Natural killer cell (primary cell): ENCODE results near the gene AP1M2. TPM values are rescaled to one million over a fixed set of nuclear protein-coding genes. Genes with fewer than 3 reads are reported as not detected.

Experiments used
- ATAC-seq, 3 donors: fragments of 150-1000 bp in 2 of 3; fragments of 200-7000 bp in 1 of 3; cut with Tn5 transposase; 1 replicate in 1 of 3; 2 replicates in 2 of 3; pipeline ENCODE4 v1.10.0; 2021; ENCODE audit warnings: mild to moderate bottlenecking in 2 of 3, moderate library complexity in 2 of 3
- DNase-seq, 2 donors: peaks; one replicate each; pipeline versions ENCODE4 v3.0.0 to v3.0.0-alpha.2; 2013 to 2021; ENCODE audit warnings: mixed read lengths in 1 of 2
- H3K27ac ChIP-seq: one replicate; pipeline ENCODE4 v1.5.1; 2013; ENCODE audit warnings: mild to moderate bottlenecking, low read length
- H3K27me3 ChIP-seq: one replicate; pipeline ENCODE4 v1.6.1; 2013; ENCODE audit warnings: low read length; ENCODE audit not compliant: control insufficient read depth, insufficient read depth
- H3K36me3 ChIP-seq: one replicate; pipeline ENCODE4 v1.6.1; 2013; ENCODE audit warnings: low read length; ENCODE audit not compliant: control insufficient read depth, insufficient read depth
- H3K4me1 ChIP-seq: one replicate; pipeline ENCODE4 v1.6.1; 2013; ENCODE audit warnings: low read length; ENCODE audit not compliant: control insufficient read depth, insufficient read depth
- H3K4me3 ChIP-seq: one replicate; pipeline ENCODE4 v1.5.1; 2013; ENCODE audit warnings: low read length
- H3K9me3 ChIP-seq: one replicate; pipeline ENCODE4 v1.6.1; 2013; ENCODE audit warnings: low read length; ENCODE audit not compliant: control insufficient read depth, insufficient read depth
- H3K27ac Mint-ChIP-seq, 2 donors: one replicate each; pipeline ENCODE4 v1.8.0; 2022; ENCODE audit warnings: mild to moderate bottlenecking in 2 of 2, mixed read lengths in 2 of 2, moderate library complexity in 1 of 2
- H3K27me3 Mint-ChIP-seq, 2 donors: one replicate each; pipeline ENCODE4 v1.8.0; 2022; ENCODE audit warnings: low read depth in 2 of 2, mixed read lengths in 2 of 2
- H3K36me3 Mint-ChIP-seq: one replicate; pipeline ENCODE4 v1.8.0; 2022; ENCODE audit warnings: mixed read lengths
- H3K4me1 Mint-ChIP-seq, 2 donors: one replicate each; pipeline ENCODE4 v1.8.0; 2022; ENCODE audit warnings: mixed read lengths in 2 of 2
- H3K4me3 Mint-ChIP-seq: one replicate; pipeline ENCODE4 v1.8.0; 2022; ENCODE audit warnings: mild to moderate bottlenecking, moderate library complexity, mixed read lengths
- H3K9me3 Mint-ChIP-seq, 2 donors: one replicate each; pipeline ENCODE4 v1.8.0; 2022; ENCODE audit warnings: mixed read lengths in 2 of 2
- WGBS: methylation state at CpG from one replicate; pipeline ENCODE4 v1.1.7; 2013; ENCODE audit warnings: missing lambda C conversion rate; ENCODE audit not compliant: insufficient coverage; 5-methylcytosine and 5-hydroxymethylcytosine counted together
- intact Hi-C: fragments of 100-400 bp; cut with micrococcal nuclease; formaldehyde crosslinking; loops from one replicate; pipeline ENCODE4 v1.14.2; 2022
- total RNA-seq, 4 donors: library from RNA; stranded (reverse); fragments of 120-200 nt in 1 of 4; gene quantifications; one replicate each; pipeline versions ENCODE4 v1.2.3 to v1.2.4, GENCODE V29; 2013 to 2022
- TF ChIP-seq, protein P1 (sequence below): fragments of 200-600 bp; IDR thresholded peaks from one replicate; pipeline ENCODE4 v1.8.0; 2022; ENCODE audit warnings: antibody characterized with exemption

Gene AP1M2
- total RNA-seq, 3 donors from 2014 or later (not counting 1 experiment from before 2014, with no cell fraction given) = 1.3 TPM; not detected in 2

- no peaks in the 10 kb centered on the region for H3K9me3 Mint-ChIP-seq
- Histone ChIP-seq H3K36me3 (no peaks in the 10 kb centered on the region), H3K27ac (peak overlapping the region; percentile 99), H3K4me3 (peak overlapping the region; percentile 95), H3K4me1 (peaks cover 59% of the 10 kb centered on the region), H3K9me3 (no peaks in the 10 kb centered on the region), H3K27me3 (no peaks in the 10 kb centered on the region)
- TF ChIP-seq, protein P1, sequence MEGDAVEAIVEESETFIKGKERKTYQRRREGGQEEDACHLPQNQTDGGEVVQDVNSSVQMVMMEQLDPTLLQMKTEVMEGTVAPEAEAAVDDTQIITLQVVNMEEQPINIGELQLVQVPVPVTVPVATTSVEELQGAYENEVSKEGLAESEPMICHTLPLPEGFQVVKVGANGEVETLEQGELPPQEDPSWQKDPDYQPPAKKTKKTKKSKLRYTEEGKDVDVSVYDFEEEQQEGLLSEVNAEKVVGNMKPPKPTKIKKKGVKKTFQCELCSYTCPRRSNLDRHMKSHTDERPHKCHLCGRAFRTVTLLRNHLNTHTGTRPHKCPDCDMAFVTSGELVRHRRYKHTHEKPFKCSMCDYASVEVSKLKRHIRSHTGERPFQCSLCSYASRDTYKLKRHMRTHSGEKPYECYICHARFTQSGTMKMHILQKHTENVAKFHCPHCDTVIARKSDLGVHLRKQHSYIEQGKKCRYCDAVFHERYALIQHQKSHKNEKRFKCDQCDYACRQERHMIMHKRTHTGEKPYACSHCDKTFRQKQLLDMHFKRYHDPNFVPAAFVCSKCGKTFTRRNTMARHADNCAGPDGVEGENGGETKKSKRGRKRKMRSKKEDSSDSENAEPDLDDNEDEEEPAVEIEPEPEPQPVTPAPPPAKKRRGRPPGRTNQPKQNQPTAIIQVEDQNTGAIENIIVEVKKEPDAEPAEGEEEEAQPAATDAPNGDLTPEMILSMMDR = no peak
- DNase-seq (peak; percentile 84 to 90), ATAC-seq (peak; percentile 80 to 95 (median 85))
- H3K27ac Mint-ChIP-seq = peak overlapping the region; percentile 95 to 98
- H3K36me3 Mint-ChIP-seq = no peaks in the 10 kb centered on the region
- peak overlapping the region; percentile 97 for H3K4me3 Mint-ChIP-seq
- WGBS = 0% methylated on average over 76 of the region's 76 CpGs
- no peaks in the 10 kb centered on the region for H3K27me3 Mint-ChIP-seq
- intact Hi-C loops = loop anchor here (2.0 kb wide), 2 partner anchors 36 to 50 kb away; partner anchors contain the start of gene KRI1
- peaks cover 20 to 25% of the 10 kb centered on the region in 2 donors for H3K4me1 Mint-ChIP-seq
Measured at GRCh38 chr19:10602330-10603083, 15.4 kb upstream of the AP1M2 start.

DNA sequence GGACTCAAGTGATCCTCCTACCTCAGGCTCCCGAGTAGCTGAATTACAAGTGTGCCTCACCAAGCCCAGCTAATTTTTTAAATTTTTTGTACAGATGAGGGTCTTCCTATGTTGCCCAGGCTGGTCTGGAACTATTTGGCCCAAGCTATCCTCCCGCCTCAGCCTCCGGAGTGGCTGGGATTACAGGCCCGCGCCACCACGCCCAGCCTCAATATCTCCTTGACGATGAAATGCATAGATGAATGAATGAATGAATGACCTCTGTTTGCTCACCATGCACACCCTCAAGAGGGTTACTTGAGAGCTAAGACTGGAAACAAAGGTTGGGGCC lies 14.9 kb upstream of the AP1M2 start:
- Histone ChIP-seq H3K4me3 (no peak overlapping the region), H3K36me3 (no peaks in the 10 kb centered on the region), H3K4me1 (peaks cover 59% of the 10 kb centered on the region), H3K27ac (peak overlapping the region; percentile 39), H3K9me3 (no peaks in the 10 kb centered on the region), H3K27me3 (no peaks in the 10 kb centered on the region)
- no peak for ATAC-seq
- TF ChIP-seq, protein P1 = no peak
- peak overlapping the region; percentile 95 to 98 for H3K27ac Mint-ChIP-seq
- no peaks in the 10 kb centered on the region for H3K27me3 Mint-ChIP-seq
- no peaks in the 10 kb centered on the region for H3K36me3 Mint-ChIP-seq
- H3K4me3 Mint-ChIP-seq = peak overlapping the region; percentile 81
- DNase-seq = no peak
- intact Hi-C loops = loop anchor here (2.0 kb wide), 2 partner anchors 35 to 51 kb away; partner anchors contain the start of gene KRI1
- 37% methylated on average over 7 of the region's 7 CpGs for WGBS
- no peaks in the 10 kb centered on the region for H3K9me3 Mint-ChIP-seq
- H3K4me1 Mint-ChIP-seq = peaks cover 24 to 25% of the 10 kb centered on the region in 2 donors

DNA sequence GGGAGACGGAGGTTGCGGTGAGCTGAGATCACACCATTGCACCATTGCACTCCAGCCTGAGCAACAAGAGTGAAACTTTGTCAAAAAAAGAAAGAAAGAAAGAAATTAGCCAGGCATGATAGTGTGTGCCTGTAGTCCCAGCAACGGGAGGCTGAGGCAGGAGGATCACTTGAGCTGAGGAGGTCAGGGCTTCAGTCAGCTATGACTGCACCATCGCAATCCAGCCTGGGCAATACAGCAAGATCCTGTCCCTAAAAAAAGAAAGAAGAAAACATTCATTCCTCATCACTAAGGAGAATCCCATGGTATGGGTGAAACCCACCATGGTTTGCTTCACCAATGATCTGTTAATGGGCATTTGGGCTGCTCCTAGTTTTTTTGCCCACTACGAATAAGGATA lies 13.0 kb upstream of the AP1M2 start:
- no peak for ATAC-seq

More for the DNA sequence above, 13.0 kb upstream of the AP1M2 start:
- no peak overlapping the region for H3K4me3 ChIP-seq
- peaks cover 62% of the 10 kb centered on the region for H3K4me1 ChIP-seq
- Mint-ChIP-seq H3K9me3 (no peaks in the 10 kb centered on the region), H3K27ac (no peak overlapping the region), H3K4me1 (peaks cover 38 to 42% of the 10 kb centered on the region in 2 donors), H3K27me3 (no peaks in the 10 kb centered on the region), H3K36me3 (no peaks in the 10 kb centered on the region), H3K4me3 (no peak overlapping the region)
- H3K27ac ChIP-seq = no peak overlapping the region
- intact Hi-C loops = no loop called here
- TF ChIP-seq, protein P1 = no peak
- DNase-seq = no peak
- 93% methylated on average over 4 of the region's 5 CpGs for WGBS
- no peaks in the 10 kb centered on the region for H3K36me3 ChIP-seq
- H3K9me3 ChIP-seq = no peaks in the 10 kb centered on the region
- H3K27me3 ChIP-seq = no peaks in the 10 kb centered on the region
